GM10266 (cell line): ENCODE results near the gene FMN2.

Source experiments
- DNase-seq: peaks from one replicate; pipeline ENCODE4 v3.0.0; 2012; ENCODE audit errors: extremely low spot score
- CTCF ChIP-seq: IDR thresholded peaks from 2 replicates; pipeline ENCODE4 v1.5.1; 2012; ENCODE audit warnings: mild to moderate bottlenecking, low read depth; ENCODE audit not compliant: control insufficient read depth, insufficient read depth; ENCODE audit errors: missing control alignments

The FMN2 gene

GRCh38 chr1:240107058-240107684, 15.5 kb downstream of the FMN2 start:
- no peak for TF ChIP-seq CTCF
- no peak for DNase-seq

GRCh38 chr1:240109130-240109529, 17.4 kb downstream of the FMN2 start:
- TF ChIP-seq CTCF, result no peak
- no peak for DNase-seq

GRCh38 chr1:240109920-240110636, 18.4 kb downstream of the FMN2 start:
- no peak for TF ChIP-seq CTCF
- no peak for DNase-seq

- DNase-seq, result no peak
Measured at GRCh38 chr1:240111558-240111957, 19.9 kb downstream of the FMN2 start.

GRCh38 chr1:240114222-240114621, 22.5 kb downstream of the FMN2 start:
- DNase-seq, result no peak
- no peak for TF ChIP-seq CTCF

More at GRCh38 chr1:240111558-240111957, 19.9 kb downstream of the FMN2 start:
- TF ChIP-seq CTCF, result no peak

- TF ChIP-seq CTCF, result no peak
- no peak for DNase-seq
Measured at GRCh38 chr1:240115831-240116230, 24.1 kb downstream of the FMN2 start.
